NCI-H226 (cell line): ENCODE results near the gene FMN1.

ENCODE experiments used
- DNase-seq: peaks from one replicate; pipeline ENCODE4 v3.0.0-alpha.2; 2015

FMN1 gene

GRCh38 chr15:33194704-33195670 lies at the start of gene FMN1:
FMN1 (minus strand) TSS chr15:33194714; CDS start chr15:33154914, 39,800 bp downstream.
- DNase-seq, result peak; percentile 62

- DNase-seq, result peak; percentile 12
These were observed 49.4 kb upstream of the FMN1 start for GRCh38 chr15:33243869-33244268.

GRCh38 chr15:33243393-33243792 lies 48.9 kb upstream of the FMN1 start:
- peak; percentile 4 for DNase-seq

- peak; percentile 6 for DNase-seq
These were observed 48.2 kb upstream of the FMN1 start for GRCh38 chr15:33242669-33243191.

GRCh38 chr15:33242165-33242564 lies 47.7 kb upstream of the FMN1 start:
- DNase-seq, result peak; percentile 45

GRCh38 chr15:33236841-33237509 lies 42.5 kb upstream of the FMN1 start:
- no peak for DNase-seq

- DNase-seq, result no peak
These were observed 39.5 kb upstream of the FMN1 start for GRCh38 chr15:33234020-33234461.

- peak; percentile 34 for DNase-seq
These were observed 32.2 kb upstream of the FMN1 start for GRCh38 chr15:33226559-33227181.

GRCh38 chr15:33218071-33218491 lies 23.6 kb upstream of the FMN1 start:
- no peak for DNase-seq

GRCh38 chr15:33215941-33216872 lies 21.7 kb upstream of the FMN1 start:
- DNase-seq, result no peak

- no peak for DNase-seq
These were observed 16.8 kb upstream of the FMN1 start for GRCh38 chr15:33211176-33211808.

- DNase-seq, result no peak
These were observed 15.3 kb upstream of the FMN1 start for GRCh38 chr15:33209575-33210481.

- no peak for DNase-seq
These were observed 13.1 kb upstream of the FMN1 start for GRCh38 chr15:33207646-33208045.

- no peak for DNase-seq
These were observed 11.9 kb upstream of the FMN1 start for GRCh38 chr15:33206366-33206765.

GRCh38 chr15:33204926-33205325 lies 10.4 kb upstream of the FMN1 start:
- no peak for DNase-seq

- DNase-seq, result no peak
These were observed 9.6 kb upstream of the FMN1 start for GRCh38 chr15:33204087-33204486.

GRCh38 chr15:33201491-33202231 lies 7.1 kb upstream of the FMN1 start:
- DNase-seq, result peak; percentile 32

- DNase-seq, result peak; percentile 52
These were observed 6.4 kb upstream of the FMN1 start for GRCh38 chr15:33200903-33201302.

- peak; percentile 1 for DNase-seq
These were observed 5.9 kb upstream of the FMN1 start for GRCh38 chr15:33200444-33200843.

GRCh38 chr15:33198541-33198940 lies 4.0 kb upstream of the FMN1 start:
- no peak for DNase-seq
